Neural cell (in vitro differentiated cells): ENCODE measurements around the gene TNRC6C. TPM values are rescaled to one million over a fixed set of nuclear protein-coding genes. Genes with fewer than 3 reads are reported as not detected.

Experiments
- H2AFZ ChIP-seq: fragments of 200-600, 300-800 bp; sonication (generic), shearing (Covaris generic); 2 replicates; pipeline ENCODE4 v1.6.0; 2014; ENCODE audit warnings: low read depth, mild to moderate bottlenecking, antibody characterized with exemption, low read length, moderate library complexity
- H3F3A ChIP-seq: fragments of 200-600 bp; shearing (Covaris generic); 2 replicates; pipeline ENCODE4 v1.6.1; 2016; ENCODE audit warnings: mild to moderate bottlenecking, moderate library complexity, mixed read lengths, antibody characterized with exemption, low read length; ENCODE audit not compliant: insufficient read depth, poor library complexity, severe bottlenecking
- H3K27ac ChIP-seq: fragments of 200-600, 300-800 bp; sonication (generic), shearing (Covaris generic); 2 replicates; pipeline ENCODE4 v1.5.1; 2014; ENCODE audit warnings: mild to moderate bottlenecking, low read length, moderate library complexity
- H3K27me3 ChIP-seq: fragments of 300-800, 200-600 bp; sonication (generic), shearing (Covaris generic); 2 replicates; pipeline ENCODE4 v1.6.0; 2014; ENCODE audit warnings: mild to moderate bottlenecking, low read depth, low read length, moderate library complexity; ENCODE audit not compliant: insufficient read depth
- H3K36me3 ChIP-seq: fragments of 300-800, 200-600 bp; sonication (generic), shearing (Covaris generic); 2 replicates; pipeline ENCODE4 v1.5.1; 2014; ENCODE audit warnings: mild to moderate bottlenecking, antibody characterized with exemption, low read length, moderate library complexity; ENCODE audit not compliant: insufficient read depth
- H3K4me2 ChIP-seq: fragments of 300-800, 200-600 bp; sonication (generic), shearing (Covaris generic); 2 replicates; pipeline ENCODE4 v1.6.0; 2014; ENCODE audit warnings: mild to moderate bottlenecking, low read length
- H3K4me3 ChIP-seq: fragments of 300-800, 200-600 bp; sonication (generic), shearing (Covaris generic); 2 replicates; pipeline ENCODE4 v1.5.1; 2014; ENCODE audit warnings: mild to moderate bottlenecking, low read length, moderate library complexity
- H3K79me2 ChIP-seq: fragments of 200-600 bp; shearing (Covaris generic); replicated peaks from 2 replicates; pipeline ENCODE4 v1.6.0; 2014; ENCODE audit warnings: mild to moderate bottlenecking, low read length, moderate library complexity; ENCODE audit not compliant: insufficient read depth
- H3K9ac ChIP-seq: fragments of 300-800, 200-600 bp; sonication (generic), shearing (Covaris generic); 2 replicates; pipeline ENCODE4 v1.6.1; 2016; ENCODE audit warnings: mild to moderate bottlenecking, low read length, mixed read lengths
- H3K9me2 ChIP-seq: fragments of 200-600 bp; shearing (Covaris generic); 2 replicates; pipeline ENCODE4 v1.6.1; 2016; ENCODE audit warnings: mild to moderate bottlenecking, low read length, mixed read lengths; ENCODE audit not compliant: insufficient read depth
- H3K9me3 ChIP-seq: fragments of 200-600, 300-800 bp; sonication (generic), shearing (Covaris generic); 2 replicates; pipeline ENCODE4 v1.6.1; 2016; ENCODE audit warnings: mild to moderate bottlenecking, mixed run types, low read length, moderate library complexity, mixed read lengths
- H4K20me1 ChIP-seq: fragments of 200-600 bp; shearing (Covaris generic); 2 replicates; pipeline ENCODE4 v1.6.1; 2016; ENCODE audit warnings: mild to moderate bottlenecking, mixed run types; ENCODE audit not compliant: insufficient read depth
- CTCF ChIP-seq: fragments of 450-650 bp; IDR thresholded peaks from 2 replicates; pipeline ENCODE4 v1.5.1; 2014; ENCODE audit warnings: antibody characterized with exemption, mild to moderate bottlenecking, moderate library complexity; ENCODE audit not compliant: poor library complexity, severe bottlenecking
- EP300 ChIP-seq: fragments of 450-650 bp; conservative IDR thresholded peaks from 2 replicates; pipeline ENCODE4 v1.6.1; 2014; ENCODE audit warnings: antibody characterized with exemption, mild to moderate bottlenecking, moderate library complexity; ENCODE audit not compliant: poor library complexity, severe bottlenecking
- EZH2 ChIP-seq: fragments of 200-600, 300-800 bp; shearing (Covaris generic), sonication (generic); IDR thresholded peaks from 2 replicates; pipeline ENCODE4 v1.6.1; 2014; ENCODE audit warnings: antibody characterized with exemption, low read length, borderline replicate concordance, mild to moderate bottlenecking; ENCODE audit not compliant: insufficient read depth, poor library complexity, severe bottlenecking
- MXI1 ChIP-seq: fragments of 450-650 bp; conservative IDR thresholded peaks from 2 replicates; pipeline ENCODE4 v1.6.1; 2014; ENCODE audit warnings: antibody characterized with exemption, mild to moderate bottlenecking; ENCODE audit not compliant: poor library complexity, severe bottlenecking
- POLR2AphosphoS5 ChIP-seq: IDR thresholded peaks from 2 replicates; pipeline ENCODE4 v1.6.1; 2012
- RAD21 ChIP-seq: fragments of 450-650 bp; conservative IDR thresholded peaks from 2 replicates; pipeline ENCODE4 v1.6.1; 2014; ENCODE audit warnings: antibody characterized with exemption, mild to moderate bottlenecking, moderate library complexity
- REST ChIP-seq: IDR thresholded peaks from 2 replicates; pipeline ENCODE4 v1.6.1; 2012; ENCODE audit warnings: borderline replicate concordance
- SMC3 ChIP-seq: fragments of 450-650 bp; conservative IDR thresholded peaks from 2 replicates; pipeline ENCODE4 v1.6.1; 2014; ENCODE audit warnings: antibody characterized with exemption, mild to moderate bottlenecking, moderate library complexity; ENCODE audit not compliant: poor library complexity
- TAF1 ChIP-seq: IDR thresholded peaks from 2 replicates; pipeline ENCODE4 v1.6.1; 2012; ENCODE audit warnings: low read depth
- polyA plus RNA-seq: library from polyadenylated mRNA; depleted of rRNA; stranded (reverse); fragments of >200 nt; gene quantifications from 2 replicates; pipeline ENCODE4 v1.2.3, GENCODE V29; 2014

TNRC6C gene
- polyA plus RNA-seq, 1 donor from 2014 or later: 15.4 TPM

- Histone ChIP-seq H3K4me2 (no peak overlapping the region), H3K79me2 (no peaks in the 10 kb centered on the region), H3F3A (no peaks in the 10 kb centered on the region), H3K4me3 (no peak overlapping the region), H3K9me2 (no peaks in the 10 kb centered on the region), H3K27me3 (peaks cover 54% of the 10 kb centered on the region), H3K27ac (no peak overlapping the region), H4K20me1 (no peaks in the 10 kb centered on the region), H3K36me3 (no peaks in the 10 kb centered on the region), H3K9ac (no peak overlapping the region), H3K9me3 (no peaks in the 10 kb centered on the region), H2AFZ (no peak overlapping the region)
- TF ChIP-seq SMC3 (no peak), MXI1 (no peak), RAD21 (no peak), REST (no peak), EZH2 (no peak), POLR2AphosphoS5 (no peak), EP300 (no peak), CTCF (no peak), TAF1 (no peak)
Measured at GRCh38 chr17:78130090-78130436, 171.6 kb downstream of the TNRC6C start.

- Histone ChIP-seq H4K20me1 (no peaks in the 10 kb centered on the region), H3K4me2 (no peak within 1 kb of the TSS), H3K27ac (no peak within 1 kb of the TSS), H2AFZ (no peak within 1 kb of the TSS), H3F3A (no peaks in the 10 kb centered on the region), H3K9me2 (no peaks in the 10 kb centered on the region), H3K4me3 (no peak within 1 kb of the TSS), H3K27me3 (peaks cover 54% of the 10 kb centered on the region), H3K9me3 (no peaks in the 10 kb centered on the region), H3K9ac (no peak within 1 kb of the TSS), H3K36me3 (no peaks in the 10 kb centered on the region), H3K79me2 (no peaks in the 10 kb centered on the region)
- TF ChIP-seq REST (no peak), POLR2AphosphoS5 (no peak), EP300 (no peak), EZH2 (no peak), RAD21 (no peak), TAF1 (no peak), CTCF (no peak), MXI1 (no peak), SMC3 (no peak)
Measured at GRCh38 chr17:78130437-78131101, 172.1 kb downstream of the TNRC6C start, which contains the start of gene TMC8. Gene TMC8, plus strand, starts transcription at chr17:78130771. Its CDS starts 818 bp downstream, at chr17:78131589.
